Caki2 (cell line): ENCODE measurements around the gene ADCY4. TPM values are rescaled to one million over a fixed set of nuclear protein-coding genes. Genes with fewer than 3 reads are reported as not detected.

Experiments used
- DNase-seq: peaks from one replicate; pipeline ENCODE4 v3.0.0-alpha.2; 2015; ENCODE audit warnings: low read depth
- in situ Hi-C: cut with HindIII; loops from 2 replicates; pipeline ENCODE4 v1.10.0; 2016; ENCODE audit warnings: low sequenced_read_pairs, low pct_unique_long_range_greater_than_20kb, mixed read lengths
- total RNA-seq: library from RNA; depleted of rRNA; stranded (reverse); fragments of >200 nt; shearing (Covaris generic); gene quantifications from 2 replicates; pipeline ENCODE4 v1.2.3, GENCODE V29; 2014; ENCODE audit warnings: low replicate concordance

The ADCY4 gene
- total RNA-seq, 1 experiment from 2014 or later: not detected

DNA sequence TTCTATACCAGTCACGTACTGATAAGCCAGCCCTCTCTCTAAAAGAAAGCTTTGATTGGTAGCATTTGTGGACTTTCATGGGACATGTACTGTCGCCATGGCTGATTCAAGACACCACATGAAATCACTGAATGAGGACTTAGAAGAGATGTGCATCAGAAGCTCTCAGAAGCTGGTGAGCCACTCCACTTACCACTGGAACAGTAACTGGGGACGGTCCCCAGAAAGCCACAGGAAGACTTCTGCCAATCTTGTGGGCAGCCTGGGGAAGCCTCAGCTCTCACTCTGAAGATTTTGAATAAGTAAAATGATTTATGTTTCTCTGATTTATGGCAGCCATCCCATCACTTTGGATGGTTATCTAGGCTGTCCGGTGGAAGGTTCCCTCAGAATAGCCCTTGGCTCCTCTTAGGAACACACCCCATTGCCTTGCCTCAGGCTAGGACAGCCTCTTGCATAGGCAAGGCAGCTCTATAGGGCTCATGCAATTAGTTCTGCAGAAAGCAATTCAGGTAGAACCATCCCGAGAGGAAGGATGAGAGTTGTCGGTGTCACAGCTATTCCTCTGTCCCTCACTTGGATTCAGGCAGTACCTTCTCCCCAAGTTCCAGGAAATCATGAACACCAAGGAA lies 45.1 kb downstream of the ADCY4 start:
- in situ Hi-C loops: no loop called here
- no peak for DNase-seq

DNA sequence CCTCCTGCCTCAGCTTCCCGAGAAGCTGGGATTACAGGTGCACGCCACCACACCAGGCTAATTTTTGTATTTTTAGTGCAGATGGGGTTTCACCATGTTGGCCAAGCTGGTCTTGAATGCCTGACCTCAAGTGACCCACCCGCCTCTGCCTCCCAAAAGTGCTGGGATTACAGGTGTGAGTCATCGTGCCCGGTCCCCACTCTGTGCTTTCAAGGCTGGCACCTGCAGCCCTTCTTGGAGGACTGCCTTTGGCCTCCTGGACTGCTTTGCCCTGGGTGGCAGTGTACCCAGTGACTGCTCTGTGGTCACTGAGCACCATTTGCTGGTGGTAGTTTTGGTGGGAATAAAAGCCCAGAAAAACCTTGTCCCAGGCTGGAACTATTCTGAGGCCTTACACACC lies 47.9 kb downstream of the ADCY4 start:
- in situ Hi-C loops: no loop called here

DNA sequence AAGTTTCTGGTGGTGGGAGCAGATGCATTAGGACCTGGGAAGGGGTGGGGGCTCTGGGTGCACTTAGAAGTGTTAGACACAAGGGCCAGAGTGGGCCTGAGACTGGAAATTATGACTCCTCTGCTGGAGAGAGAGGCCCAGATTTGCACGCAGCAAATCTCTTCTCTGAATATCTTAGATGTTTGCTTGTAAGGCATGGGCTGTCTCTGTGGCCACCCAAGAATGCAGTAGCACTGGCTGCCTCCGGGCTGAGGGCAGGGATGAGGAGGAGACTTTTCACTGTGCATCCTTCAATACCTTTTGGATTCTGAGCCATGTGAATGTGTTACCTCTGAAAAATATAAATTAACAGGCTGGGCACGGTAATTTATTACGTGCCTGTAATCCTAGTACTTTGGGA lies 49.5 kb downstream of the ADCY4 start:
- in situ Hi-C loops: no loop called here
- no peak for DNase-seq

More for the DNA sequence above, 47.9 kb downstream of the ADCY4 start:
- DNase-seq: no peak

DNA sequence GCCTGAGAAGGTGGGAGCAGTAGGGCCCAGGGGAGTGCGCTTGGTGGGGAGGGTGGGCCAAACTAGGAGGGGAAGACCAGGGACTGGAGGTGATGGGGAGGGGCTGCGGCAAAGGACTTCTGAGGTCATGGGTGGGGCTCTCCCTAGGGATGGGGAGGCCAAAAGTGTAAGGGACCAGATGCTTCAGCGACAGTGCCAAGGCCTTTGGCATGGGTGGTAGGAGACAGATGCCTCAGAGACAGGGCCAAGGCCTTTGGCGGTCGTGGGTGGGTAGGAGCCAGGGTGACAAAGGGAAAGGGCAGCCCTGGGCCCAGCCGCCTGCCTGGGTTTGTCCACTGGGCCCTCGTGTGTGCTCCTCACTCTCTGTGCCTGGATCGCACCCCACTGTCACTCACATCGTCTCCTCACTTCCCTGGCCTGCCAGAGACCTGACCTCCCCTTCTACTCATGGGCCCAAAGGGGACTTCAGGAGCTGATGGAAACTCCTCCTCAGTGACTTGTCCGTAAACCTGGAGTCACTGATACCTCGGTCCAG lies 50.3 kb downstream of the ADCY4 start:
- in situ Hi-C loops: no loop called here
- DNase-seq: no peak

- no peak for DNase-seq
- in situ Hi-C loops: no loop called here
Observed at GRCh38 chr14:24283796-24284460, 50.9 kb downstream of the ADCY4 start.

DNA sequence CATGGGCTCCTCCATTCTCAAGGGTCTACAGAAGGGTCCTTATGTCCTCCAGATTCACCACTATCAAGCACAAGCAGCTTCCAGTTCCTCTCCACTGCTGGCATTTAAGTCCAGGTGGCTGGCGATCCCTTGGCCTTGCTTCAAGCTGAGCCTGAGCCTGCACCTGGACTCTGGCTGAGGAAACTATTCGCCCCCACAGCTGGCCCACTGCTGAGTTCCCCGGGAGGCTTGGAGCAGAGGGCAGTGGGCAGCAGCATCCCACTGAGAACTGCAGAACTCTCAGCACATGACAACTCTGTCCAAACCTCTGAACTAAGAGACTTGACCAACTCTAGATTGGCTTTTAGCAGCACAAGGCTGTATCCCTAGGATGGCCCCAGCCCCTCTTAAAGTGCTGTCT lies 52.1 kb downstream of the ADCY4 start:
- no peak for DNase-seq
- in situ Hi-C loops: no loop called here

DNA sequence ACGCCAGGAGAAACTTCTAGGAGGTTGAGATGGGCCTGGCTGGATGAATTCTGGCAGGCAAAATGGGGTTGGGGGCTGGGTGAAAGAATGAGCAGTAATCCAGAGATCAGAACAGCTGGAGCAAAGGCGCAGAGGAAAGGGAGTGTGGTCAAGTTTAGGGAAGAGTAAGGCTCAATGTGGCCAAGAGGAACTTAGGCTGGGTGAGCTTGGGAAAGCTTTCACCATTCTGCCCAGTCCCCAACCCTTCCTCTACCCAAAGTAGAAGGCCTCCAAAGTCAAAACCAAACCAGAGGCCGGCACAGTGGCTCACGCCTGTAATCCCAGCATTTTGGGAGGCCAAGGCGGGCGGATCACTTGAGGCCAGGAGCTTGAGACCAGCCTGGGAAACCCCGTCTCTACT lies 53.2 kb downstream of the ADCY4 start:
- DNase-seq: no peak
- in situ Hi-C loops: no loop called here

- in situ Hi-C loops: no loop called here
- DNase-seq: no peak
Observed at GRCh38 chr14:24280797-24281460, 53.9 kb downstream of the ADCY4 start.

DNA sequence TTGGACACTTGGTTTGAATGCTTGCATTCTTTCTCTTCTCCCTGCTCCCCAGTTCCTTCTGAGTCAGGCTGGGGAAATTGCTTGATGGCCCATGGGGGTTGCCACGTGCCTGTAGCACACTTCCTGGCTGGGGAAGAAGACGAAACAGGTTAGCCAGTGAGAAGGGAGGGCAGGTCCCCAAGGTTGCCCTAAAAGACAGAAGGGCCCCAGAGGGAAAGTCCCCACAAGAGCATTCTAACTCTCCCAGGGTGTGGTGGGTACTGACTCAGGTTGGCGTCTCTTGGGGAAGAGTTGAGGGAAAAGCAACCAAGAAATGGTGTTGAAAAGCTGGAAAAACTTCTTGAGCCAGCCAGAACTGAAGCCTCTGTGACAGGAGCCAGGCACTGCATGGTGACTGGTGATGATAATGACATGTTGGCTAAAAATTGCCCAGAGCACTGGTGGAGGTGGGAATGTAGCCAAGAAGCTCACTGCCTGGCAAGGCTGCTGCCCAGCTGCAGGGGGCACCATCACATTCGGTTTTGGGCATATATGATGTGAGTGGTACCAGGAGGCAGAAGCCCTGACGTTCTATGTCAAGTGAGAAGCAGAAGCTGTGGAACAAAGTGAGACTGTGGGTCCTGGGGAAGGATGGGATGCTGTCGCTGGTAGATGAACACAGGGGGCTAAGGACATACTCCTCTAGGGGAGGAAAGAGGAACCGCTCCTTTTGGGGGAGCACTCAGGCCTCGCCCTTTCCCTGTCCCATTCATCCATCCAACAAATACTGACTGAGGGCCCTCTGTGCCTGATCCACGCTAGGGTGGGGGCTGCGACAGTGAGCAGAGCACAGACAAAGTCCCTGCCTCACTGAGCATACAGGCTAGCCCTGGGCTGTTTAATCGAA lies 55.3 kb downstream of the ADCY4 start:
- in situ Hi-C loops: no loop called here
- no peak for DNase-seq

- in situ Hi-C loops: no loop called here
- no peak for DNase-seq
Observed at GRCh38 chr14:24278424-24278823, 56.4 kb downstream of the ADCY4 start.

- no peak for DNase-seq
- in situ Hi-C loops: no loop called here
Observed at GRCh38 chr14:24277606-24278321, 57.1 kb downstream of the ADCY4 start.

DNA sequence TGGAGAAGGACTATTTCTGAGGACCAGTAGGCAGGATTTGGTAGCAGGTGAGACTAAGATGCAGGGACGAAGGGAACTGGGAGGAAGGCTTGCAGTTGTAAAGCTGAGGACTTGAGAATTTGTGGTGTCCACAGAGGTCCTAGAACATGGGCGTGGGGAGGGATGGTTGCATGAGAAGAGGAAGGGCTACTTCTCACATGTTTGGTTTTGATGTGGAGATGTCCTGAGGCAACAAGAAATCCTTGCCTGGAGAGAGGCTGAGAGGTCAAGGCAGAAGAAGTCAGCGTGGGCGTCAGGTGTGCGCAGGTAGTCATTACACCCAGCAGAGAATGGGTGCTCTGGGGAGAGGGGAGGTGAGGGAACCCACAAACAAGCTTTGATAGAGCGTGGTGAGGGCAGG lies 57.8 kb downstream of the ADCY4 start:
- no peak for DNase-seq
- in situ Hi-C loops: no loop called here

DNA sequence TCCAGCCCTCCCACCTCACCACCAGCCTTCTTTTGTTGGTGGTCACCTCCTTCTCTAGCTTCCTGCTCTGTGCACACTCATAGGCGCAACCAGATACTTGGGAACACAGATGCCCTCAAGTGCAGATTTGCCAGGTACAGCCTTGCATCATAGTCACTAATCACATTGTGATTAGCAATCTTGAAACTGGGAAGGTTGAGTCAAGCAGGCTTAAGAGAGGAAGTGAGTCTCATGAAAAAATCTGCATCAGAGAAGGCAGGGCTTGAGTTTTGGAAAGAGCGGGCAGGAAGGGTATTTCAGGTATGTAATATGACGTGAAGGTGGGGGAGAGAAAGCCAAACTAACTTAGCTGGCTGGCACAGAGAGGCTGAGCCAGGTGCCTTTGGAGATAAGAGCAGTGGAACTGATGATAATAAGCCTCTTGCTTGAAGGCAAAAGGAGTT lies 60.7 kb downstream of the ADCY4 start:
- no peak for DNase-seq
- in situ Hi-C loops: no loop called here

DNA sequence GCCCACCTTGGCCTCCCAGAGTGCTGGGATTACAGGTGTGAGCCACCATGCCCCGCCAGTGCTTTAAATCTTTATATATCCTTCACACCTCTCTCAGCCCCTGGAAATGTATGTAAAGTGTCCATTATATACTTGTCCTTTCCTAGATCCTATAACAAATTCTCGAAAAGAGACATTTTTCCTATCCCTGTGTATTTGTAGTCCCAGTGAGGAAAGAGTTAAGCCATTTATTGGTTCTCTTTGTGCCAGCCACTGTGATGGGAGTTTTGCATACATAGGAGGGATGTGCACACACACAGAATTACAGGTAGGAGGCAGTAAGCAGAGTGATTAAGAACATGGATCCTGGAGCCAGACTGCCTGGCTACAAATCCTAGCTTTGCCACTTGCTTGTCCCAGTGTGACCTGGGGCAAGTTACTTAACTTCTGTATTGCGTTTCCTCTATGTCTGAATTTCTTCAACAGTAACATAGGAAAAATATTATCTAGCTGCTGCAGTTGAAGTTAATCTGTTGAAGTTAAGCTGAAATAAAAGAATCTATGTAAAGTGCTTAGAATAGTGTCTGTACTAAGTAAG lies 61.4 kb downstream of the ADCY4 start:
- in situ Hi-C loops: no loop called here
- DNase-seq: no peak

- no peak for DNase-seq
- in situ Hi-C loops: no loop called here
Observed at GRCh38 chr14:24272467-24272866, 62.4 kb downstream of the ADCY4 start.

GRCh38 chr14:24271834-24272263 lies 63.0 kb downstream of the ADCY4 start:
- in situ Hi-C loops: no loop called here
- DNase-seq: no peak

- in situ Hi-C loops: no loop called here
- DNase-seq: peak; percentile 76
Observed at GRCh38 chr14:24271134-24271833, 63.6 kb downstream of the ADCY4 start, which contains the start of gene RABGGTA. Gene RABGGTA, minus strand, starts transcription at chr14:24271597. Its CDS starts 482 bp downstream, at chr14:24271115.
